T-helper 17 cell (primary cell): Measurements from ENCODE around the gene PGAP3. TPM values are rescaled to one million over a fixed set of nuclear protein-coding genes. Genes with fewer than 3 reads are reported as not detected.

Experiments used
- ATAC-seq: fragments of 150-1000 bp; cut with Tn5 transposase; 2 replicates; pipeline ENCODE4 v1.10.0; 2021; ENCODE audit warnings: mild to moderate bottlenecking, moderate library complexity
- DNase-seq, 3 donors: peaks; one replicate each; pipeline versions ENCODE4 v3.0.0 to v3.0.0-alpha.2; 2020 to 2021
- H3K9me3 ChIP-seq: one replicate; pipeline ENCODE4 v1.7.0; 2013; ENCODE audit warnings: low read length, mild to moderate bottlenecking; ENCODE audit not compliant: control insufficient read depth, poor library complexity, severe bottlenecking
- H3K27ac Mint-ChIP-seq: one replicate; pipeline ENCODE4 v1.8.0; 2022; ENCODE audit warnings: mild to moderate bottlenecking, moderate library complexity, mixed read lengths
- H3K27me3 Mint-ChIP-seq: one replicate; pipeline ENCODE4 v1.8.0; 2022; ENCODE audit warnings: mixed read lengths
- H3K36me3 Mint-ChIP-seq: one replicate; pipeline ENCODE4 v1.8.0; 2022; ENCODE audit warnings: low read depth, mixed read lengths
- H3K4me1 Mint-ChIP-seq: one replicate; pipeline ENCODE4 v1.8.0; 2022; ENCODE audit warnings: mild to moderate bottlenecking, mixed read lengths
- H3K4me3 Mint-ChIP-seq: one replicate; pipeline ENCODE4 v1.8.0; 2022; ENCODE audit warnings: mild to moderate bottlenecking, moderate library complexity, mixed read lengths
- total RNA-seq, 4 donors: library from RNA in 2 of 4; stranded (reverse) in 2 of 4; gene quantifications; one replicate each; pipeline ENCODE4 v1.2.3 and lab custom pipeline; 2022 to 2026

PGAP3 gene
- total RNA-seq, 2 donors from 2014 or later: 28.8 to 31.3 TPM

DNA sequence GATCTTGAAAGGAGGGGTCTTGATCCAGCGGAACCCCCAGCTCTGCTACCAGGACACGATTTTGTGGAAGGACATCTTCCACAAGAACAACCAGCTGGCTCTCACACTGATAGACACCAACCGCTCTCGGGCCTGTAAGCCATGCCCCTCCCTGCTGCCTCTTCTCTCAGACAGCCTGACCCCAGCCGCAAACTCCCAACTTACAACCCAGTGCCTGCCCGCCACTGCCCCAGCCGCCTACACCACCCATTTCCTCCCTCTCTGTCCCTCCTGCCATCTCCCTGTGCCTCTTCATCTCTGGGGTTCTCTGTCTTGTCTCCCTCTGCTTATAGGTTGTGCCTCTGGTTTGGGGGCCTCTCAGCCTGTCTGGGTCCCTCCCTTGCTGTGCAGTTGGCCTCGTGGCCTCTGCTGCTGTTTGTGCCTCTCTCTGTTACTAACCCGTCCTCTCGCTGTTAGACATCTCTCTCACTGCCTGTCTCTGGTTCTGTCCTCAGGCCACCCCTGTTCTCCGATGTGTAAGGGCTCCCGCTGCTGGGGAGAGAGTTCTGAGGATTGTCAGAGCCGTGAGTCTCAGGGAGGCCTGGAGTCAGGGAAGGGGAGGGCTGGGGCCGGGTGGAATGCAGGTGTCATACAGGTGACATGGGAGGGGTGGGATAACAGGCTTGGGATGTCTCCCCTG, 21.6 kb upstream of the PGAP3 start:
- DNase-seq (no peak), ATAC-seq (no peak)
- no peaks in the 10 kb centered on the region for H3K9me3 ChIP-seq
- H3K27ac Mint-ChIP-seq: peak overlapping the region; percentile 16
- no peak overlapping the region for H3K4me3 Mint-ChIP-seq
- peaks cover 16% of the 10 kb centered on the region for H3K4me1 Mint-ChIP-seq
- H3K36me3 Mint-ChIP-seq: no peaks in the 10 kb centered on the region
- H3K27me3 Mint-ChIP-seq: no peaks in the 10 kb centered on the region

DNA sequence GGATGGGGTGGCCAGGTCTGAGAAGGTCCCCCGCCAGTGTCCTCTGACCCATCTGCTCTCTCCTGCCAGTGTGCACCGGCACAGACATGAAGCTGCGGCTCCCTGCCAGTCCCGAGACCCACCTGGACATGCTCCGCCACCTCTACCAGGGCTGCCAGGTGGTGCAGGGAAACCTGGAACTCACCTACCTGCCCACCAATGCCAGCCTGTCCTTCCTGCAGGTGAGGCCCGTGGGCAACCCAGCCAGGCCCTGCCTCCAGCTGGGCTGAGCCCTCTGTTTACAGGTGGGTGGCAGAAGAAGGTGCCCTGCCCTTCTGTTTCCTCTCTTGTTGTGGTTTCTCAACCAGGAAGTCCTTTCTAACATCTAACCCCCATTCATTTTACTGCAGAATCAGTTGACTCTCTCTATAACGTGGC, 19.1 kb upstream of the PGAP3 start:
- H3K27me3 Mint-ChIP-seq: no peaks in the 10 kb centered on the region

GRCh38 chr17:39706383-39706782, 18.5 kb upstream of the PGAP3 start:
- H3K27ac Mint-ChIP-seq: no peak overlapping the region
- no peak for DNase-seq
- peaks cover 17% of the 10 kb centered on the region for H3K4me1 Mint-ChIP-seq

More for the DNA sequence above, 19.1 kb upstream of the PGAP3 start:
- peaks cover 3% of the 10 kb centered on the region for H3K36me3 Mint-ChIP-seq
- H3K4me1 Mint-ChIP-seq: peaks cover 17% of the 10 kb centered on the region
- DNase-seq (no peak), ATAC-seq (peak; percentile 62)
- peak overlapping the region; percentile 62 for H3K4me3 Mint-ChIP-seq
- no peaks in the 10 kb centered on the region for H3K9me3 ChIP-seq
- H3K27ac Mint-ChIP-seq: peak overlapping the region; percentile 77

DNA sequence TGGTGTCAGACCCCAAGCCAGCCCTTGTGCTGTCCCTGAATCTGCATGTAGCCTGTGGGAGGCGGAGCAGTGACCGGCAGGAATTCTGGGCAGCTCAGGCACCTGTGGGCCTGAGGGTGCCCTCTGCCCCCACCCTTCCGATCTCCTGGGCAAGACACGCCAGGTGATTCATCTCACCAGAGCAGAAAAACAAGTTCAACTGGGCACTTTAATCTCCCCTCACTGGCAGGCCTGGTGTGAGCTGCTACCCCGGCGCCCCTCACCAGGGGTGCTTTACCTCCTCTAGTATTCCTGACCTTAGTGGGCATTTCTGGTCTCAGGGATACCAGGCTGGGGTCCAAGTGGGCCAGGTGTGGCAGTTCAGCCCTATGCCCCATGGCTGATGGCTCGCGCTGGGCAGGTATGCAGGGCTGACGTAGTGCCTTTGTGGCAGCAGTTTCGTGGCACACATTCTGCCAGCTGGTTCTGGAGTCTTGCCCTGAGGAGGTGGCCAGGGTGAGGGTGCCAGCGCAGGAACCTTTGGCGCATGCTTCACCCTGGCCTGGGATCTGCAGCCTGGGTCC, 18.0 kb upstream of the PGAP3 start:
- peaks cover 10% of the 10 kb centered on the region for H3K27me3 Mint-ChIP-seq
- H3K4me1 Mint-ChIP-seq: peaks cover 17% of the 10 kb centered on the region
- ATAC-seq: no peak
- H3K9me3 ChIP-seq: no peaks in the 10 kb centered on the region
- DNase-seq: no peak
- no peak overlapping the region for H3K4me3 Mint-ChIP-seq
- no peak overlapping the region for H3K27ac Mint-ChIP-seq
- peaks cover 6% of the 10 kb centered on the region for H3K36me3 Mint-ChIP-seq

More at GRCh38 chr17:39706383-39706782, 18.5 kb upstream of the PGAP3 start:
- ATAC-seq: no peak
- H3K9me3 ChIP-seq: no peaks in the 10 kb centered on the region
- H3K36me3 Mint-ChIP-seq: peaks cover 3% of the 10 kb centered on the region
- no peak overlapping the region for H3K4me3 Mint-ChIP-seq
- peaks cover 4% of the 10 kb centered on the region for H3K27me3 Mint-ChIP-seq

DNA sequence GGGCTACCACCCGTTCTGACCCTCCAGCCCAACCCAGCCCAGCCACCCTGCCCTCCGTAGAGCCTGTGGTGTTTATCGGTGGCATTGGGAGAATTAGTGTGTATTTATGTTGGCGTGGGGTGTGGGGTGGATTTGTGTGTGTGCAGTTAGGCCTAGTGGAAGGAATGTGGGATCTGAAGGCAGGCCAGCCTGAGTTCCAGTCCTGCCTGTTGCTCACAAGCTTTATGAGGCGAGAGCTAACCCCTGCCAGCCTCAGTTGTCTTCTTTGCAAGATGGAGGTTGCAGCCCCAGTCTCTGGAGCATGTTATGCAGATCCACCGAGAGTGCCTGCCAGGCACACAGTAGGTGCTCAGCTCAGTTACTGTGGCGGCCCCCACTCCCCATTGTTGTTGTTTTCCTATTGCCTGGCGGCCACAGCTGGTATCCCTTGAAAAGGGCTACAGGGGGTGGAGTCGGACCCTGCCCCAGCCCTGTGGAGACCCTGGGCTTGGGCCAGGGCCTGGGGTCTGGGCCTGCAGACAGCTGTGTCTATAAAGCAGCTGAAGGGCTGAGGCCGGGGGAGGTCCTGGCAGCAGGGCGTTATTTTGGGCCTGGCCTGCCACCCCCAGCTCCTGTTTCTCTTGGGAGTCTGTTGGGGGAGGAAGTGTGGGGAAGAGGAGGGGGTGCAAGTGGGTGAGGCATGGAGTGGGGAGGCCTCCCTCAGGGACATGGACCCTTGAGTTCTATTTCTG, 17.1 kb upstream of the PGAP3 start:
- Mint-ChIP-seq H3K27ac (no peak overlapping the region), H3K4me3 (no peak overlapping the region), H3K4me1 (peaks cover 17% of the 10 kb centered on the region), H3K27me3 (peaks cover 12% of the 10 kb centered on the region), H3K36me3 (peaks cover 6% of the 10 kb centered on the region)
- H3K9me3 ChIP-seq: no peaks in the 10 kb centered on the region
- no peak for DNase-seq
- no peak for ATAC-seq

- DNase-seq (no peak), ATAC-seq (no peak)
- Mint-ChIP-seq H3K36me3 (peaks cover 6% of the 10 kb centered on the region), H3K27ac (peak overlapping the region; percentile 32), H3K4me1 (peaks cover 16% of the 10 kb centered on the region), H3K27me3 (peaks cover 22% of the 10 kb centered on the region), H3K4me3 (no peak overlapping the region)
- no peaks in the 10 kb centered on the region for H3K9me3 ChIP-seq
Observed at GRCh38 chr17:39703913-39704312, 16.1 kb upstream of the PGAP3 start.

DNA sequence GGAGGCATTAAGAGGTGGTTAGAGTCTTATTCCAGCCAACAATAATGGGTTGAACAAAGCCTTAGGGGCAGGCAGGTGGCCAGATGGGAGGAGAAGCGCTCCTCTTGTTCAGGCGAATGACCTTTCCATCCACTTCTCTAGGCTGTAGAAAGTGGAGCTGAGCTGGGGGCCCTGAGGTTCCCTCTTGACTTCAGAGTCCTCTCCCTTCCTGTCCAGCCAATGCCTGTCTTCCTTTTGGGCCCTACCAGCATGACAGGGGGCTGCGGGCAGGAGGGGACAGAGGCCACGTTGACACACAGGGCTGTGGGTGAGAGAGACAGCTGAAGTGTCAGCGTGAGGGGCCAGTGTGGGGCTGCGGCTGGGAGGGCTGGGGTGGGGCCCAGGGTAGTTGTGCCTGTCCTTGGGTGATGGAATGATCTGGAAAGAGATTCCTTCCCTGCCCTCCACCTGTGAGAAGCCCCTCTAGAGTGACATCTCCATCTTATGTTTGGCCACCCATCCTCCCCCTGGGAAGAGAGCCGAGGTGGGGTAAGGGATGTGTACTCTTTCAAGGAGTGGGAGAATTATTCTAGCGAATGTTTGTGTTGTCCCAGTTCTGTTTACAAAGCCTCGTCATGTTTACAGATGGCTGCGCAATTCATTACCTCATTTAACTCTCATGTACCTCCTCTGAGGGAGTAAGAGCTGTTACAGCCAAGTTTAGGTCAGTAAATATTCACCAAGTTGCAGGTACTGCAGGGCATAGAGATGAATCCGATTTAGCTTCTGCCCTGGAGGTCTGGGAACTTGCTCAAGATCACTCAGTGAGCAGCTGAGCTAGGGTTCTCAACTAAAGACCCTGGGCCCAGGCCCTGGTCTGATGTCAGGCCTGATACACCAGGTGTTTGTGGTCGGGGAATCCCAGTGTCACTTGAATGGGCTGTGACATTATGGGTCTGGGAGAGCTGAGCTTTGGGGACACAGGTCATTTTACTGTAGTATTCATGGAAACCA, 15.3 kb upstream of the PGAP3 start:
- ATAC-seq: peak; percentile 45
- Mint-ChIP-seq H3K27ac (peak overlapping the region; percentile 32), H3K27me3 (peaks cover 30% of the 10 kb centered on the region), H3K4me1 (peaks cover 16% of the 10 kb centered on the region), H3K4me3 (no peak overlapping the region), H3K36me3 (peaks cover 7% of the 10 kb centered on the region)
- no peak for DNase-seq
- no peaks in the 10 kb centered on the region for H3K9me3 ChIP-seq

GRCh38 chr17:39701784-39702422, 14.0 kb upstream of the PGAP3 start:
- H3K9me3 ChIP-seq: no peaks in the 10 kb centered on the region
- ATAC-seq (no peak), DNase-seq (no peak)
- H3K27me3 Mint-ChIP-seq: peaks cover 37% of the 10 kb centered on the region
- H3K36me3 Mint-ChIP-seq: peaks cover 9% of the 10 kb centered on the region
- no peak overlapping the region for H3K27ac Mint-ChIP-seq
- H3K4me1 Mint-ChIP-seq: peaks cover 10% of the 10 kb centered on the region
- no peak overlapping the region for H3K4me3 Mint-ChIP-seq

DNA sequence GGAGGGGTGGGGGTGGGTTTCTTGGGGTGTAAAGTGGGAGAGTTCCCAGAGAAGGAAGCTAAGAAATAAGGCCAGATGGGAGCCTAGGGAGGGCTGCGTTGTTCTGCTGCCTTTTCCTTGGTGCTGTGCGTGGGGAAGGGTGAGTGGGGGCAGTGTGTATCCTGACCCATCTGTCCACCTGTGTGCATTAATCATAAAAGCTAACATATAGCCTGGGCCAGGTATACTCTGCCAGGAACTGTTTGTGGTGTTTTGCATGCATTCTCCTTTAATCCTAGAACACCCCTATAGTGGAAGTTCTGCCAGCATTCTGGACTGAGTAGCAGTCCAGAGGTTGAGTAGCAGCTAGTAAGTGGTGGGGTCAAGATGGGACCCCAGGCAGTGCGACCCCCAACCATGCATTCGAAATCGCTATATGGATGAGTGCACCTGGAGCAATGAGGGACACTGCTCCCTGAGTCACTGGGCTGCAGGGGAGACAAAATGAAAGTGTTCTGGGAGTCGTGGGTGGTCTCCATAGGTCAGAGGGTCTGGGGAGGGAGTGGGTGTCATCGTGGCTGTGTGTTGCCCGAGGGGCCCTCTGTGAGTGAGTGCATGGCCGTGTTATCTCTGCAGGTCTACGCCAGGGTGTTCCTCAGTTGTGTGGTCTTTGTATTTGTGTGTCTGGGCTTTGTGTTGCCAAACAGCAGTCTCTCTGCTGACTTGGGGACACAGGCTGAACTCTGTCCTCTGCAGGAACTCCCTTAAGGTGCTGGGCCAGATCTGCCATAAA, 13.3 kb upstream of the PGAP3 start:
- H3K9me3 ChIP-seq: no peaks in the 10 kb centered on the region
- Mint-ChIP-seq H3K4me1 (peaks cover 7% of the 10 kb centered on the region), H3K27ac (no peak overlapping the region), H3K4me3 (peak overlapping the region; percentile 33), H3K27me3 (peaks cover 37% of the 10 kb centered on the region), H3K36me3 (peaks cover 9% of the 10 kb centered on the region)
- DNase-seq (no peak), ATAC-seq (no peak)

DNA sequence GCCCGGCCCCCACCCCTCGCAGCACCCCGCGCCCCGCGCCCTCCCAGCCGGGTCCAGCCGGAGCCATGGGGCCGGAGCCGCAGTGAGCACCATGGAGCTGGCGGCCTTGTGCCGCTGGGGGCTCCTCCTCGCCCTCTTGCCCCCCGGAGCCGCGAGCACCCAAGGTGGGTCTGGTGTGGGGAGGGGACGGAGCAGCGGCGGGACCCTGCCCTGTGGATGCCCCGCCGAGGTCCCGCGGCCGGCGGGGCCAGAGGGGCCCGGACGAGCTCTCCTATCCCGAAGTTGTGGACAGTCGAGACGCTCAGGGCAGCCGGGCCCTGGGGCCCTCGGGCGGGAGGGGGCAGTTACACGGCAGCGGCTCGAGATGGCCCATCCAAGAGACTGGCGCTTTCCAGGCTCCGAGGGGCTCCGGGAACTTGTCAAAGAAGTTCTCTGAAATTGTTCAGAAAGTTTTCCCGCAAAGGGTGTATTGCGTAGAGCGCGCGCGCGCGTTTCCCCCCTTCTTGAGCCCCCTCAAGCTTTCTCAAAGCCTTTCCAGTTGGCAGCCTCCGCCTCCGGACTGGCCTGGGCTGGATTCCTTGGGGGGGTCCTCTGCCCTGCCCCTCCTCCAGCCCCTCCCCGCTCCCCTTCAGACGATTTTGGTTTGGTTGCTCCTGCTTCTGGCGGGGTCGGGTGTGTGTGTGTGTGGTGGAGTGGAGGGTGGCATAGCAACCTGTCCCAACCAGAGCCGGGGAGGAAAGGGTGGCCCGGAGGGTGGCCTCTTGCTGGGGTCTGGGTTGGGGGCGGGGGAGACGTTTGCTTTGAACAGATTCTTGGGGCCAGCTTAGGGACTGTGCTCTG, 12.5 kb upstream of the PGAP3 start:
- Mint-ChIP-seq H3K27ac (no peak overlapping the region), H3K4me1 (peaks cover 7% of the 10 kb centered on the region), H3K4me3 (no peak overlapping the region), H3K36me3 (peaks cover 9% of the 10 kb centered on the region), H3K27me3 (peaks cover 37% of the 10 kb centered on the region)
- no peak for DNase-seq
- H3K9me3 ChIP-seq: no peaks in the 10 kb centered on the region
- ATAC-seq: no peak

GRCh38 chr17:39699818-39700147, 11.9 kb upstream of the PGAP3 start, which contains the start of gene ERBB2:
ERBB2 (plus strand) TSS chr17:39700064; CDS start chr17:39700239, 175 bp downstream.
- no peaks in the 10 kb centered on the region for H3K9me3 ChIP-seq
- no peak for DNase-seq
- ATAC-seq: no peak
- Mint-ChIP-seq H3K27ac (peak within 1 kb of the TSS; percentile 29), H3K4me3 (peak within 1 kb of the TSS; percentile 64), H3K36me3 (peaks cover 11% of the 10 kb centered on the region), H3K27me3 (peaks cover 37% of the 10 kb centered on the region), H3K4me1 (peaks cover 7% of the 10 kb centered on the region)
